OCI-M1 (cell line): ENCODE results near the gene TMEM169.
"Not testable (repeated sequence)": the region's sequence is repeated elsewhere in the genome, so short reads cannot be mapped to it uniquely, and the experiment has no call there.

Experiments
- DNase-seq: peaks from one replicate; lab custom pipeline; 2025; lab: John Stamatoyannopoulos, UW

Gene TMEM169

DNA sequence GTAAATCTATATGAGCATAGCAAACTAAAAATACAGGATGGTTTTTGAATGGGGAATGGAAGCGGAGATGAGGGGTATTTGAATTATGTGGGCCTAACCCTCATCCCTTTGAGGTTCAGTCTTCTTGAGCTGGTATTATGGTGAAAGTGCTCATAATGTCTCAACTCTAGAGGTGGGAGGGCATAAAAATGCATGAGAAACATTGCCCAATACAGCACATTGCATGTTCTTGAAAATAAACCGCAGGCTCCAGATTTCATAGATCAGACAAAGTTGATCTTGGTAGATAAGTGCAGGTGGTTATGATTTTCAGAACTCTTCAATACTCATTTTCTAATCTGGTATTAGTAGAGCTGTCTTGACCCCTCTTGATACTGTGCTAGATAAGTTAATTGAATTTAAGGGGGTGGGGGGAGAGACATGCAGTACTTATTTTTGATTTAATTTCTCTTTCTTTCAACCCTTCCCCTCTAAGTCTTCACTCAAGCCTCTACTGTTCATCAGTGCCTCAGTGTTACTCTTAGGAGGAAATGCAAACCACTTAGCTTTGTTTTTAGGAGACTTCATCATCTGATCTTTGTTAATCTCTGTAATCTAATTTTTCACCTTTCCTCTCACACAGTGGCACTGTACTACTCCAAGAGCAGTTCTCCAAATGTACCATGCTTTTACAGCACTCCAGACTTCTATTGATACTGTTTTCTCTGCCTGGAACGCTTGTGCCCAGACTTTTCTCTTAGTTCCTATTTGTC, 49.6 kb downstream of the TMEM169 start:
- DNase-seq, result no peak

- no peak for DNase-seq
Observed at GRCh38 chr2:216132585-216132984, 50.9 kb downstream of the TMEM169 start.

DNA sequence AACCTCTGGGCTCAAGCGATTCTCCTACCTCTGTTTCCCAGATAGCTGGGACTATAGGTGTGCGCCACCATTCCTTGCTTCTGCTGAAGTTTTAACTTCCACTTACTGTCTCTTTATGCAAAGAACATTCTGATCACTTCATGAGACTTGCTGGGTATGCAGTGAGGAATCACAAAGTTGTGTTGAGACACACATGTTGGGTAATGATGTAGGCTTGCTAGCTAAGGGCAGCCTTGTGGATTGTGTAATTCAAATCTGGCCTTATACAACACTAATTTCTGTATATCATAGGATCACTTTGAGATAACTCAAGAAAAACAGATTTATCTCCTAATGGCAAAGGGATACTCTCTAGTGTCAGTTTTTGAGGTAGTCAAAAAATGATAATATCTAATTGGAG, 51.7 kb downstream of the TMEM169 start:
- DNase-seq, result no peak

- DNase-seq, result no peak
Observed at GRCh38 chr2:216134958-216135541, 53.3 kb downstream of the TMEM169 start.

GRCh38 chr2:216139884-216140283, 58.2 kb downstream of the TMEM169 start:
- DNase-seq, result peak; percentile 25

- DNase-seq, result not testable (repeated sequence)
Observed at GRCh38 chr2:216141516-216141915, 59.8 kb downstream of the TMEM169 start.

- no peak for DNase-seq
Observed at GRCh38 chr2:216142540-216142939, 60.8 kb downstream of the TMEM169 start.

GRCh38 chr2:216144372-216144771, 62.7 kb downstream of the TMEM169 start:
- DNase-seq, result no peak

DNA sequence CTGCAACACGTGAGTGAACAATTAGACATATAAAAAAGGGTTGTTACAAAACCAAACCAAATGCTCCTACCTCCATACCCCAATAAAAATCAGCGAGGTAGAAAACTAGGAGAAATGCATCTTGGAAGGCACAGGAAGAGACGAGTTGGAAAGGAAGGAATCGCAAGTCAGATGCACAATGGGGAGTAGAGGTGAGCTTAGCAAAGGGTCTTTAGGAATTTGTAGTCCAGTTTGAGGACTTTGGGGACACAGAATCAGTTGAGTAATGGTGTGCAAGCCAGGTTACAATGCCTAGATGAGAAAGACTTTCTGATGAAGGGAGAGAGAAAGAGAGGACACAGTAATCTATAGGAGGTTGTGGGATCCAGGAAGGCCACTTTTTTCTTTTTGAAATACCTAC, 63.1 kb downstream of the TMEM169 start:
- no peak for DNase-seq

- DNase-seq, result no peak
Observed at GRCh38 chr2:216146573-216146972, 64.9 kb downstream of the TMEM169 start.

DNA sequence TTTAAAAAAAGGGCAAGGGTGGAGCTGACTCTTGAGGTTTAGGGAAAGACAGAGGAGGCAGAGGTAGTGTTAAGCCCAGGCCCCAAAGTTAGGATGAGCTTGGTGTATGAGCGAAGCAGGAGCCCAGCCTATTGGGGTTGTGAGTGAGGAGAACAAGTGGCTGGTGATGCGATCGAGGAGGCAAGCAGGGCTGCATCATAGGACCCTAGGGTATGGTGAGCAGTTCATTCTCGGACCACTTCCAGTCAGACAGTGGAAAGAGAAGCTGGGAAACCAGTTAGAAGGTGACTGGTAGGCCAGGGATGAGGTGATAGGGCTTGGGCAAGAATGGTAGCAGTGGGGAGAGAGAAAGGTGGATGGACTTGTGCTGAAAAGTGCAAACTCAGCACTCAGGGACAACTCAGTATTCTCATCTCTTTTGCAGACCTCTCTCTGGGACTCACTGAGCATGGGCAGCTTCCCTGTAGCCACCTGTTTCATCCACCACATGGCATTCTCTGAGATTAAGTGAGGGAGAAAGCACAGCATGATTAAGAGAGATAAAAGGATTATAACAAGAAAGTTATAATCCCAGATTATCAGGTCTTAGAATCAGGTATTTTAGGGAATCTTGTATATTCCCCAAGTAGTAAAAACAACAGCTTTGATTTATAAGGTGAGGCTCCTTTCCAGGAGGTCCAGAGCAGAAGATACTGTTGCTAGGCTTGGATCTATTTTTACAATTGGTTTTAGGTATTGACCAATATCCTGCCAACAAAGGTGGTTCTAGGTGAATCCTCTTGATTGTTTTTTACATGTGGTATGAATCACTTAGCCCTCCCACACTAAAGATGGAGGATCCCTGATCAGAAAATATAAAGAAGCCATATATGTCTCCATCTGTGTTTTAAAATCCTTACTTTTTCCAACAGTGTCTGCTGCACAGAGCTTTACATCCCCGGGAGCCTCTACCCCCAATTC, 65.7 kb downstream of the TMEM169 start:
- no peak for DNase-seq

GRCh38 chr2:216148983-216149382, 67.3 kb downstream of the TMEM169 start:
- no peak for DNase-seq

DNA sequence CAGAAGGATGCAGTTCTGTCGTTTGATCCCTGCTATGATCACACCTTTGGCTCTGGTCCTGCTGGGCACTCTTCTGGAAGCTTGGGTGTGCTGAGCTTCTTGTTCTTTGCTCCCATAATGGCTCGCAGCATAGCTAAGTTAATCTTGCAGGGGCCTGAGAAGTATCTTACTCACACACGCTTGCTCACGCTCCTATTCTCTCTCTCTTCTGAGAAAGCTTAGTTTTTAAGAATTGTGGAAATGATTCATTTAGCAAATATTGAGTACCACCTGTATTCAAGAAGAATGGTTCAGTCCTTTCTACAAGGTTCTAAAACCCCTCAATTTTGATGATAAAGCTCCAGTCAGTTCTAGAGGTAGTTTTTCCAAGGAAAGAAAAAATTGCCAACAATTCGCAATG, 68.0 kb downstream of the TMEM169 start:
- no peak for DNase-seq

DNA sequence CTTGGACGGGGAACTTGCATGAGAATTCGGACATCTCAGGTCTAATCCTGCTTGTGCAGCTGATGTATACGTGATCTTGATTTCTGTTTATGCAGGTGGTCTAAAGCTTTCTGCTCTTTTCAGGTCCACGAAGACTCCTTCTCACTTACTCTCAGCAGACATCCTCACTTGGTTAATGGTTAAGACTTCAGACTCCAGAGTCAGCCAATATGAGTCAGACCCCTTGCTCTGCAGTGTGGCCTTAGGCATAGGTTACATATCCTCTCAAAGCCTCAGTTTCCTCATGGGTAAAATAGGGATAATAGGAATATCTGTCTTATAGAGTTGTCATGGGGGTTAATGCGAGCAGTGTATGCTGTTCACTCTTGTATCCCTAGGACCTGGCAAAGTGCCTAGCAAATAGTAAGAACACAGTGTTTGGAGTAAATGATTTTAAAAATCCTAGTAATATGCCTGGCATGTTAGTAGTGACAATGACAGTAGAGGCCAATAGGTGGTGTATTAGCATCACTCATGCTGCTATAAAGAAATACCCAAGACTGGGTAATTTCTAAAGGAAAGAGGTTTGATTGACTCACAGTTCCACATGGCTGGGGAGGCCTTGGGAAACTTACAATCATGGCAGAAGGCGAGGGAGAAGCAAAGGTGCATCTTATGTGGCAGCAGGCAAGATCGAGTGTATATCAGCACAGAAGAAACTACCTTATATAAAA, 69.8 kb downstream of the TMEM169 start:
- DNase-seq, result no peak
